ENCODE results near the gene C8B.

DNA sequence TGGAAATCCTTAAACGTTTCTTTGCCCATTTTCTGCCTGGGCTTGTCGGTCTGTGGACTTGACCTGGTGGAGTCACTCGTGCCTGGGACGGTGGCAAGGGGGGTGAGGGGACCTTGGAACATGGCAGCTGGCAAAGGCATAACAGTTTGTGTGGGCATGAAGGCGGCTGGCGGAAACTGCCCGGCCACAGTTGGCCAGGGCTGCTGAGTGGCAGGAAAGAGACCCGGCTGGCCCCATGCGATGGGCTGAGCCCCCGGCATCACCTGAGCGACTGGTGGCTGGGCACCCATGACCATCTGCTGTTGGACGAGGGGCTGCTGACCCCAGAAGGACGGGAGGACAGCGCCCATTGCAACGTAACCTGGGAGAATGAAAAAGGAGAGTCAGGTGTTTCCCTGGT is 49.3 kb upstream of the C8B start:
- TF ChIP-seq, protein P1, sequence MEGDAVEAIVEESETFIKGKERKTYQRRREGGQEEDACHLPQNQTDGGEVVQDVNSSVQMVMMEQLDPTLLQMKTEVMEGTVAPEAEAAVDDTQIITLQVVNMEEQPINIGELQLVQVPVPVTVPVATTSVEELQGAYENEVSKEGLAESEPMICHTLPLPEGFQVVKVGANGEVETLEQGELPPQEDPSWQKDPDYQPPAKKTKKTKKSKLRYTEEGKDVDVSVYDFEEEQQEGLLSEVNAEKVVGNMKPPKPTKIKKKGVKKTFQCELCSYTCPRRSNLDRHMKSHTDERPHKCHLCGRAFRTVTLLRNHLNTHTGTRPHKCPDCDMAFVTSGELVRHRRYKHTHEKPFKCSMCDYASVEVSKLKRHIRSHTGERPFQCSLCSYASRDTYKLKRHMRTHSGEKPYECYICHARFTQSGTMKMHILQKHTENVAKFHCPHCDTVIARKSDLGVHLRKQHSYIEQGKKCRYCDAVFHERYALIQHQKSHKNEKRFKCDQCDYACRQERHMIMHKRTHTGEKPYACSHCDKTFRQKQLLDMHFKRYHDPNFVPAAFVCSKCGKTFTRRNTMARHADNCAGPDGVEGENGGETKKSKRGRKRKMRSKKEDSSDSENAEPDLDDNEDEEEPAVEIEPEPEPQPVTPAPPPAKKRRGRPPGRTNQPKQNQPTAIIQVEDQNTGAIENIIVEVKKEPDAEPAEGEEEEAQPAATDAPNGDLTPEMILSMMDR (IDR thresholded peaks at IDR 0.05; ENCODE audit: insufficient read depth, low read length): no peak
- TF ChIP-seq POLR2AphosphoS5 (IDR thresholded peaks at IDR 0.05; ENCODE audit: low read depth): no peak
- TF ChIP-seq GABPA (IDR thresholded peaks at IDR 0.05; ENCODE audit: low read depth): no peak
